GM20000 (cell line): ENCODE measurements around the gene ALOX12.

ENCODE experiments used
- DNase-seq: peaks from one replicate; pipeline ENCODE4 v3.0.0; 2012; ENCODE audit warnings: low spot score
- TF ChIP-seq, protein P1 (sequence below): IDR thresholded peaks from 2 replicates; pipeline ENCODE4 v1.5.1; 2012; ENCODE audit warnings: mild to moderate bottlenecking, control low read depth; ENCODE audit errors: extremely low read depth, missing control alignments

Gene ALOX12

DNA sequence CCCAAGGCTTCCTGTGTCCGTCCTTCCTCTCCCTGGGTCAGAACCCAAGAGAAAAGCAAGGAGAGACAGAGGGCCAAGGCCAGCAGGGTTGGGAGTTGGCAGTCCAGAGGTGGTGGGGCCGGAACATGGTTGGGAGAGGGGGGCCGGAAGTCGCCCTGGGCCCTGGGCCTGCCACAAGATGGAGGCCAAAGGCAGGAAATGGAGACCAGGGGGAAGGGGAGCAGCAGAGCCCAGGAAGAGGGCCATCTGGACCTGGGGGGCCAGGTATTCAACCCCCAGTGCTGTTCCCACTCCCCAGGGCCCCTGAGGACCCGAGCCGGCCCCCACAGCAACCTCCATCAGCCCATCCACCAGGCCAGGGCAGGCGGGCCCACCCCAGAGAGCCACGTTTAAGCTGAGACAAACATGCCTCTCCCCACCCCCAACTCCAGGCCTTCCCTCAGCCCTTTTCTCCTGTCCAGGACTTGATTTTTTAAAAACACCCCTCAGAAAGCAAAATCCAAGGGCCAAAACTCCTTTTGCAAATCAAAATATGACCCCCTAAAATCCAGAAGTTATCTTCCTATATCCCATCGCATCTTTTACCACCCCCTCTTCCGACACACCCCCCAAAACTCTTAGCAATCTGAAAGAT is 22.6 kb downstream of the ALOX12 start:
- TF ChIP-seq, protein P1, sequence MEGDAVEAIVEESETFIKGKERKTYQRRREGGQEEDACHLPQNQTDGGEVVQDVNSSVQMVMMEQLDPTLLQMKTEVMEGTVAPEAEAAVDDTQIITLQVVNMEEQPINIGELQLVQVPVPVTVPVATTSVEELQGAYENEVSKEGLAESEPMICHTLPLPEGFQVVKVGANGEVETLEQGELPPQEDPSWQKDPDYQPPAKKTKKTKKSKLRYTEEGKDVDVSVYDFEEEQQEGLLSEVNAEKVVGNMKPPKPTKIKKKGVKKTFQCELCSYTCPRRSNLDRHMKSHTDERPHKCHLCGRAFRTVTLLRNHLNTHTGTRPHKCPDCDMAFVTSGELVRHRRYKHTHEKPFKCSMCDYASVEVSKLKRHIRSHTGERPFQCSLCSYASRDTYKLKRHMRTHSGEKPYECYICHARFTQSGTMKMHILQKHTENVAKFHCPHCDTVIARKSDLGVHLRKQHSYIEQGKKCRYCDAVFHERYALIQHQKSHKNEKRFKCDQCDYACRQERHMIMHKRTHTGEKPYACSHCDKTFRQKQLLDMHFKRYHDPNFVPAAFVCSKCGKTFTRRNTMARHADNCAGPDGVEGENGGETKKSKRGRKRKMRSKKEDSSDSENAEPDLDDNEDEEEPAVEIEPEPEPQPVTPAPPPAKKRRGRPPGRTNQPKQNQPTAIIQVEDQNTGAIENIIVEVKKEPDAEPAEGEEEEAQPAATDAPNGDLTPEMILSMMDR: no peak
- DNase-seq: no peak

DNA sequence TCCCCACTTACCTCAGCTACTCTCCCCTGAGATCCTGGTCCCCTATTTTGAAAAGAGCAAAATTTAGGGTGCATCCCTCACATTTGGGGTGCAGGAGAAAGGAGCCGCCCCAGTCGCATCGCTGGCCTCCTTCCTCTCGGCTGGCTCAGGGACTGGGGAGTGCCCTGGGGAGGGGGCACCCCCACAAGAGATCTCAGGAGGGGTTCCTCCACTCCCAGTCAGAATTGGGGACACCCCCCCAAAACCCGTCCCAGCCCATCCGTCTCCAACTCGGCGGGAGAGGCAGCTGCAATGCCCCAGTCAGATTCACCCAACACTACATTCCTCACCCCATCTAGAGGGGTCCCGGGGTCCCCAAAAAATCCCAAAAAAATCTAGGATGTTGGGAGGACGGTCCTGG is 23.5 kb downstream of the ALOX12 start:
- no peak for DNase-seq
- TF ChIP-seq, protein P1: no peak

DNA sequence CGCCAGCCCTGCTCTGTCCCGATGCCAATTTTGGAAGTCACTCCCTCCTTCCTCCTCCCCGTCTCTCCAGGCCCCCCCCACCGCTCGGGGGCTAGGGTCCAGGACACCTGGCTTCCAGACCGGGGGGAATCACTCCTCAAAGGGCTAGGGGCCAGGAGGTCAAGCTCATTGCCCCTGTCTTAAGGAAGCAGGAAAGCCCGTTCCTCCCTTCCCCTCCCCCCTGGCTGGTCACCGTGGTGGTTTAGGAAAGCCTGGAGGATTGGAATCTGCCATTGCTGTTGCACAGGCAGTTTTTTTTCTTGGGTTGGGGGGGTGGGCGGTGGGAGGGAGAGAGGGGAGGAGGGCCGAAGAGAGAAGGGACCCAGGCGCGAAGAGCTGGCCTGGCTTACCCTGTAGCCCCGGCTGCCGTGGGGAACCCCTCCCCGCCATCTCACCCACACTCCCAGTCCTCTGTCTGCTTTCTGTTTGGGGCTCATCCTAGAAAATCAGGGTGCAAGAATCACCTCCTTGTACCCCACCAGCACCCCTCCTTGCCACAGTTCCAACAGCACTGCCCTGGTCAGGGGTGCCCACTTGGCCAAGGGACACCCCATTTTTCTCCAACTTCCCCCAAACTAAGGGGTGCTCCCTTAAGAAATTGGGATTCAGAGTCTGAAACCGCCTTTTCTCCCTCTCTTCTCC is 24.1 kb downstream of the ALOX12 start:
- TF ChIP-seq, protein P1: no peak
- no peak for DNase-seq

DNA sequence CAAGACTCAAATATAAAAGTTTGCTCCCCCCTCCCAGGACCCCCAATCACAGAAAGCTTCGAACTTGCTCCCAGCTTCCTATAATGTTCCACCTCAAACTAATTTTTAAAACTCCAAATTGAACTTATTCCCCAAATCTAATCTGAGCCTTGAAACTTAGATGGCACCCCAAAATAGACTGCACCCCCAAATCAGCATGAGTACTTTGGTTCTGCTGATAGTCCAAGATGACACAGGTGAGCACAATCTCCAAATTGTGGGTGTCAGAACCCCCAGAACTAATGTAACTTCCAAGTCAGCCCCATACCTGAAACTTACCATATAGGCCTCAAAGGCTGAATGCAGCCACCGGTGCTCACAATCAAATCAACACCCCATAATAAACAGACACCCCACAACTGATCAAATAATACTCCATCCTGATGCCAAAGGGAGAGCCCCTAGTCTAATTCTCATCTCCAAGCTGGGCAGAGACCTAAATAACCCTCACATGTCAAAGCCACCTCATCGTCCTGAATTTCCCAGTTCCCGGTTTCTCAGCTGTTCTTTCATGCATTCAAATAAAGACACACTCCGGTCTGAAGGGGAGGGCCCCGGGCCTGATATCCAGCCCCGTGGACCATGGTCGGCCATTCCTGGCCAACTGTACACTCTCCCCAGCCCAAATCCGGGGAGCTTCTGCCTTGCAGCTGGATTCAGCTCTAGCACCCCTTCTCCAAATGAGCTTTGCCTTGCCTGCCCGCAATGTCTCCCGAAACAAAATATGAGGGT is 25.2 kb downstream of the ALOX12 start:
- TF ChIP-seq, protein P1: no peak

DNA sequence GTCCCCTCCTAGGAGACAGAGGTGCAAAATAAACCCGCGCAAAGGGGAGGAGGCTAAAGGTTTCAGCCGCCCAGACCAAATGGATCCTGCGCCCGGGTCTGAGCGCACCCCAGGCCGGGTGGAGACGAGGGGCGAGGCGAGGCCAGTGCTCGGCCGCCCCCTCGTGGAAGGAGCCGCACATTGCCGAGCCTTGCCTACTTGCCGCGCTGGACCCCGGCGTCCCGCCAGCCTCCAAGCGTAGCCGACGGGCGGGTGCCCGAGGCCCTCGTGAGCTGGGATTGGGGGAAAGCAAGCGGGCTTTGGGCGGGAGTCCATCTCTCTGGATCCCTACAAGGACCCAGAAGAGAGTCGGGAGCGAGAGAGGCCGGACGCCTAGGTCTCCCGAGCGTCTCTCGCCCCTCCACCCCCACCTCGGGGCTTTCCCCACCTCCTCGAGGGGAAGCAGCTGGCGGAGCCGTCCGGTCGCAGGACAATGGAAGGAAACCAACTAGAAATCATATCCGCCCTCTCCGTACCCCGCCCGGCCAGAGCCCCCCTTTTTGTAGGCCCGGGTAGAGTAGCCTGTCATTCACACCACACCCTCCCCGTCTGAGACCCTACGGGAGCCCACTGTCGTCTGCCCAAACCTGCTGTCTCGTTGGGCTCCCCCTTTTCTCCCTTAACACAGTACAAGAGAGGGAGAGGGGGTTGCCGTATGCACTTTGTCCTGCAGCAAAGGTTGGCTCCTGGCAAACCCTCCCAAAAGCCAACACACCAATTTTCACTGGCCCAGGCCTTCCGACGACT is 26.3 kb downstream of the ALOX12 start:
- DNase-seq: peak; percentile 87
- TF ChIP-seq, protein P1: peak; percentile 90

More for the DNA sequence above, 25.2 kb downstream of the ALOX12 start:
- no peak for DNase-seq

DNA sequence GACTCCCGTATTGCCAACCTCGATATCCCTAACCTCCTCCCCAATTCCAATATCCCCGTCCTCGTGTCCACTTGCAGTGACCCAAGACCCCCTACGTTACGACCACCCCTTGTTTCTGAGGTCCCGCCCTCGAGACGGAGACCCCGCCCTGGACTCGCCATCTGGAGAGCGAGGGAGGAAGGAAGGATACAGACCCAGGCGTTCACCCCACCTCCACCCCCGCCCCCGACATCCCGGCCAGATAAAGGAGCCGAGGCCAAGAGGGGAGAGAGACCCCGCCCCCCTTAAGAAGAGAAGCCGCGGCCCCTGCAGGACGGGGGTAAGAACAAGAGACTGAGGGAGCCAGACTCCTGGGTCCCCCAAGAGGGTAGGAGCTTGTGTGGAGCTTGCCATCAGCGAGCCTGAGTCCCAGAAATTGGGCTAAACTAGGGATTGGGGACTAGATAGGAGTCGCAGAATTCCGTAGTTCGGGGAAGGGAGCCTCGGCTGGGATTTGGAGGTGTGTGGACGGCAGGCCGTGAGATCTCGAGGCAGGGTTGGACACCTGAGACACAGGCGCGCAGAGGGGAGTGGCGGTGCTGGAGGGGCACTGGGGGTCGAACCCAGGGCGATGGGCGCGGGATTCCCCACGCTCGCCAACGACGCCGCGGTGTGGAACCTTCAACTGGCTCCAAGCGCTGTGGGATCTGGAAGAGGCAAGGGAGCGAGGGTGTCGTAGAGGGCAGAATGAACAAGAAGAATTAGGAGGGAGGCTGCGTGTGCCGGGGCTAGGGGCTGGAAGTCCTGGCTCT is 27.1 kb downstream of the ALOX12 start, which contains the start of gene BCL6B:
Gene BCL6B, plus strand, starts transcription at position 270 of the 791 bp plus-strand sequence. CDS start 622 bp downstream, outside the sequence.
- TF ChIP-seq, protein P1: no peak

More for the DNA sequence above, 27.1 kb downstream of the ALOX12 start, which contains the start of gene BCL6B:
- no peak for DNase-seq
